Fibroblast of skin of back (primary cell): ENCODE measurements around the gene ZBTB1.

Source experiments
- DNase-seq: peaks from one replicate; pipeline ENCODE4 v3.0.0-alpha.2; 2013

The ZBTB1 gene

DNA sequence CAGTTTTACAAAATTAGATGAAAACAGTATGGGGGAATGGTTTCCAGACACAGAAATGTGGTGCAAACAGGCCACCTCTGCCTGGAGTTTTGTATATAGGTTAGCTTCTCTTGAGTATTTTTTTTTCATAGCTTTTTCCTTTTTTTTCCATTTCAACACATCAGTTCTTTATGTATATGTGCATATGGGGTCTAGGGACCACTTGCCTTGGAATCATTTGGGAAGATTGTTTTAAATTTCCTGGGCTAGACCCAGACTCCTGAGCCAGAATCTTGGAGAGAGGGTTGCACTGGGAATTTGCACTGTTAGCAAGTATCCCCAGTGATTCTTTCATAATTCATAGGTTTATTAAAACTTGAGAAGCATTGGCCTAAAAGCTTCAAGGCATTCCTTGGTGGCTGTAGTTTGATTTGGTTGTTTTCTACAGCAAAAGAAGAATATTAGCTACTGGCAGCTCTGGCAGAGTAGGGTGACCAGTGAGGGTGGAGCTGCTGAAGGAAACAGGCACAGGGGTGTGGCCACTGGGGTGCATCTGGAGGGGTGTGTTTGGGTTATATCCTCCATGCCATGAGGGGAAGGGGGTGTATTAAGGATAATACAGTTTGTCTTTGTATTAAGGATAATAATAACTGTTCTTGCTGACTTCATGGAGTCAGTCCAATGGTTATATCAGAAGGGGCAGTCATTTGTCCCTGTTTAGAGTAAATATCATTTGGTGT lies 68.0 kb downstream of the ZBTB1 start:
- no peak for DNase-seq

DNA sequence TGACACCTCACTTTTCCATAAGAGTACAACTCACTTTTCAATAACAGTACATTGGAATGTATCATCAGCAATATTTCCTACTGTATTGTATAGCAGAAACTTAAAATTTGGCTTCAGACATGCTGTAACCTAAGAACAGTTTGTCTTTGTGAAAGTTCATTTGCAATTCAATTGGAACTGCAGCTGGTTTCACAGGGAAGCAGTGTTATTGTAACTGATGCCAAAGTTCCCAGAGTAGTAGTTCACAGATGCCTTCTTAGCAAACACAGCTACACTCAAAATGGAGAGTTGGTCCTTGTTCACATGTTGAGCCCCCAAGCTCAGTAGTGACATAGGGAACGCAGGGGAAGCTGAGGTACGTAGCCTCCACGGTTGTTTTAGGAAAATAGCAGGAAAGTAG lies 68.5 kb downstream of the ZBTB1 start:
- no peak for DNase-seq
